ENCODE results near the gene OR6S1.

Gene OR6S1

GRCh38 chr14:20687362-20688166 is 46.1 kb upstream of the OR6S1 start:
- CTCF ChIA-PET, result interaction anchor here (0.6 to 1.8 kb wide), 7 partner anchors 9 to 283 kb away, joined by 3 to 8 read pairs (median 3); no protein-coding TSS in a partner anchor
- H3K9me3 ChIP-seq (ENCODE audit: control insufficient read depth, insufficient read depth, low read depth, low read length), result no peaks in the 10 kb centered on the region
- POLR2A ChIA-PET, result no interaction called here
- TF ChIP-seq ZSCAN23 (tag by site-specific recombination; IDR thresholded peaks at IDR 0.05) (no peak), BCL11B (tag by site-specific recombination; IDR thresholded peaks at IDR 0.05; ENCODE audit: low read depth) (no peak), ZNF626 (tag by site-specific recombination; IDR thresholded peaks at IDR 0.05) (no peak), ZNF558 (tag by site-specific recombination; IDR thresholded peaks at IDR 0.05) (no peak), ZNF571 (tag by site-specific recombination; IDR thresholded peaks at IDR 0.05) (no peak), GLIS2 (tag by site-specific recombination; IDR thresholded peaks at IDR 0.05) (no peak), ZNF600 (tag by site-specific recombination; IDR thresholded peaks at IDR 0.05) (no peak), ZNF785 (tag by site-specific recombination; IDR thresholded peaks at IDR 0.05) (no peak), PBX3 (CRISPR knock-in tag; IDR thresholded peaks at IDR 0.05) (no peak), BCL11A (tag by site-specific recombination; IDR thresholded peaks at IDR 0.05; ENCODE audit: low read depth) (no peak), ZNF202 (tag by site-specific recombination; IDR thresholded peaks at IDR 0.05; ENCODE audit: borderline replicate concordance) (no peak), ZNF223 (tag by site-specific recombination; IDR thresholded peaks at IDR 0.05) (no peak), KLF10 (tag by site-specific recombination; IDR thresholded peaks at IDR 0.05) (no peak), ZSCAN4 (tag by site-specific recombination; IDR thresholded peaks at IDR 0.05) (no peak), ZNF404 (tag by site-specific recombination; IDR thresholded peaks at IDR 0.05) (no peak), ZSCAN18 (tag by site-specific recombination; IDR thresholded peaks at IDR 0.05) (no peak), TCF7L2 (IDR thresholded peaks at IDR 0.05; ENCODE audit: borderline replicate concordance, low read depth, low read length) (no peak), ZNF488 (tag by site-specific recombination; IDR thresholded peaks at IDR 0.05) (no peak), ZBTB1 (tag by site-specific recombination; IDR thresholded peaks at IDR 0.05) (no peak)
- no peak overlapping the region for H3K27ac ChIP-seq (ENCODE audit: extremely low read depth, low read depth, low read length)
- no peaks in the 10 kb centered on the region for H3K4me1 ChIP-seq (ENCODE audit: control insufficient read depth, insufficient read depth, low read length)
- H3K4me3 ChIP-seq (ENCODE audit: low read depth, low read length), result no peak overlapping the region
- H3K36me3 ChIP-seq (ENCODE audit: control insufficient read depth in 2 of 2, insufficient read depth in 1 of 2, low read length in 2 of 2), result no peaks in the 10 kb centered on the region

- no peaks in the 10 kb centered on the region for H3K9me3 ChIP-seq (ENCODE audit: control insufficient read depth, insufficient read depth, low read depth, low read length)
- ChIA-PET CTCF (interaction anchor here (0.6 to 1.0 kb wide), 4 partner anchors 55 to 284 kb away, joined by 3 to 4 read pairs (median 3); no protein-coding TSS in a partner anchor), POLR2A (no interaction called here)
- H3K36me3 ChIP-seq (ENCODE audit: control insufficient read depth in 2 of 2, insufficient read depth in 1 of 2, low read length in 2 of 2), result no peaks in the 10 kb centered on the region
- TF ChIP-seq GFI1B (tag by site-specific recombination; IDR thresholded peaks at IDR 0.05) (no peak), IKZF3 (tag by site-specific recombination; IDR thresholded peaks at IDR 0.05) (0 out of 2 replicates have a peak, but pooled peaks have one; percentile 33)
- H3K27ac ChIP-seq (ENCODE audit: extremely low read depth, low read depth, low read length), result no peak overlapping the region
- H3K4me3 ChIP-seq (ENCODE audit: low read depth, low read length), result no peak overlapping the region
- no peaks in the 10 kb centered on the region for H3K4me1 ChIP-seq (ENCODE audit: control insufficient read depth, insufficient read depth, low read length)
Measured at GRCh38 chr14:20686386-20687143, 45.1 kb upstream of the OR6S1 start.

Data from HEK293 (cell line).